DMS53 treated with DMSO at 0.1 percent for 48 hours (cell line): ENCODE measurements around the gene SLC37A4.
A peak's percentile ranks its signal among the peaks of the same experiment; 100 is the strongest.
"Not testable (repeated sequence)": the region's sequence is repeated elsewhere in the genome, so short reads cannot be mapped to it uniquely, and the experiment has no call there.

ENCODE experiments used
- DNase-seq: peaks from one replicate; lab custom pipeline; 2025; ENCODE audit not compliant: unreplicated experiment; lab: John Stamatoyannopoulos, UW

SLC37A4 gene

DNA sequence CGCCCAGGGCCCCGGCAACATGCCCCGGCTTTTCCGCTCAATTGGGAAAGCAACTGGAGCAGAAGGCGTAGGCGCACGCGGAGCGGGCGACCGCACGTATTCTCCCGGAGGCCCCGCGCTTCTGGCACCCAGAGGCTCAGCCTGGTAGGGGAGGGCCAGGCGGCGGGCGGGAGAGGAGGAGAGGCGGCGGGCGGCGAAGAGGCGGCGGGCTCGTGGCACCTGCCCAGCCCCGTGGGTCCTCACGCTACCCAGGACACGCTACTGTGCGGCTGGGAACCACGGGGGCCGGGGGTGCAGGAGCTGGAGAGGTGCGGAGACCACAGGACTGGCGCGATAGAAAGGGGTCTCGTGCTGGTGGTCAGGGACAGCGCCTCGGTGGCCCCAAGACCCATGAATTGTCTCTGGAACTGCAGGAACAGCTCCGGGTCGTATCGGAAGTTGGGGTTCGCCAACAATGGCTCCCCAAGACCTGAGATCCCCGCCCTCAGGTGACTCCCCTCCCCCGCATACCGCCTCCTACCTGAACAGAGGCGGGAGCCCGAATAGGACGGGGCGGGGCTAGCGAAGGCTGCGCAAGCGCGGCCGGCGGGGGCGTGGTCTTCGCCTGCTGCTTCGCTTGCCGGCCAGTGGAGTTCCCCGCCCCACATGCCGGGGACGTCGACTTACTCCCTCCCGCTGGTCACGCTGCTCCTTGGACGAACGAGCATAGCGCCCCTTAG is at the start of gene SLC37A4:
TSS of gene SLC37A4 (minus strand) at position 549 of the 719 bp plus-strand sequence.
- DNase-seq, result peak; percentile 94

DNA sequence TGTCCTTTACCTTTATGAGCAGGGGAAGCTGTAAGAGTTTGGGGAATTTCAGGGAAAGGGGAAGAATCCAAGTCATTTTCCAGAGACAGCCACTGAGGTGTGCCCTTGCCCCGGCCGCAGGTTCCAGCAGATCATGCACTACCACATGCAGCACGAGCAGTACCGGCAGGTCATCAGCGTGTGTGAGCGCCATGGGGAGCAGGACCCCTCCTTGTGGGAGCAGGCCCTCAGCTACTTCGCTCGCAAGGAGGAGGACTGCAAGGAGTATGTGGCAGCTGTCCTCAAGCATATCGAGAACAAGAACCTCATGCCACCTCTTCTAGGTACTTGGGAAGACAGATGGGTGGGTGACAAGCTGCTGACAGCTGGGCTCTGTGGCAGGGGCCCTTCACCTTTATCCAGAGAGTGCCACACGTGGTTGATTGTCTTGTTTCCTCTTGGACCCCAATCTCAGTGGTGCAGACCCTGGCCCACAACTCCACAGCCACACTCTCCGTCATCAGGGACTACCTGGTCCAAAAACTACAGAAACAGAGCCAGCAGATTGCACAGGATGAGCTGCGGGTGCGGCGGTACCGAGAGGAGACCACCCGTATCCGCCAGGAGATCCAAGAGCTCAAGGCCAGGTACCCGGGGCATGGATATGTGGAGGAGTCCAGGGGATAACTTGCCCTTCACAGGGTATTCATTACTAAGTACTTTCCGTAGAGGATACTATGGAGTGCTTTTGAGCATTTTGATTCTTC is 48.2 kb upstream of the SLC37A4 start:
- DNase-seq, result no peak

DNA sequence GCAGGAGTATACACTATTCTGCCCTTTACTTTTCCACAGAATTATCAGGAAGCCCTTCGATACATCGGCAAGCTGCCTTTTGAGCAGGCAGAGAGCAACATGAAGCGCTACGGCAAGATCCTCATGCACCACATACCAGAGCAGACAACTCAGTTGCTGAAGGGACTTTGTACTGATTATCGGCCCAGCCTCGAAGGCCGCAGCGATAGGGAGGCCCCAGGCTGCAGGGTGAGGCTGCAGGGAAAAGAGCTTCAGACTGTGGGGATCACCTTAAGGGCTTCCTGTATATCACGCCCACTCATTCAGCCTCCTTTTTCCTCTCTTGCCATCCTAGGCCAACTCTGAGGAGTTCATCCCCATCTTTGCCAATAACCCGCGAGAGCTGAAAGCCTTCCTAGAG is 47.2 kb upstream of the SLC37A4 start:
- DNase-seq, result no peak

GRCh38 chr11:119067371-119068222 is 36.9 kb upstream of the SLC37A4 start, which contains the start of gene VPS11:
VPS11 (plus strand) TSS chr11:119067818; CDS start chr11:119067824, 6 bp downstream.
- DNase-seq, result peak; percentile 92

- peak; percentile 19 for DNase-seq
Observed at GRCh38 chr11:119065369-119065768, 34.7 kb upstream of the SLC37A4 start.

GRCh38 chr11:119062779-119063178 is 32.1 kb upstream of the SLC37A4 start:
- no peak for DNase-seq

DNA sequence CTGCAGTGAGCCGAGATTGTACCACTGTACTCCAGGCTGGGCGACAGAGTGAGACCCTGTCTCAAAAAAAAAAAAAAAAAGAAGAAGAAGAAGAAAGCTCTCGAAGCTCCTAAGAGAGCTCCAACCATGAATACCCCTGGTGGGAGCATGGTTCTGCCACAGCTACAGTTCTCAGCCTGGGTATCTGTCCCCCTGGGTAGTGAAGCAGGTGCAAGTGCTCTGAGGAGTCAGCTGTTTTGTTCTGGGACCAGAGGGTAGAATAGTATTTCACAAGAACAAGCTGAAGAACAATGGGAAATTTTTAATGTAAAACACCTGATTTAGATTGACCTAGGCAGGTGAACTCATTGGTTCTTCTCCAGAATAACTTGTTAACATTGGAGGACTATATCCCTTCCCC is 30.6 kb upstream of the SLC37A4 start:
- no peak for DNase-seq

DNA sequence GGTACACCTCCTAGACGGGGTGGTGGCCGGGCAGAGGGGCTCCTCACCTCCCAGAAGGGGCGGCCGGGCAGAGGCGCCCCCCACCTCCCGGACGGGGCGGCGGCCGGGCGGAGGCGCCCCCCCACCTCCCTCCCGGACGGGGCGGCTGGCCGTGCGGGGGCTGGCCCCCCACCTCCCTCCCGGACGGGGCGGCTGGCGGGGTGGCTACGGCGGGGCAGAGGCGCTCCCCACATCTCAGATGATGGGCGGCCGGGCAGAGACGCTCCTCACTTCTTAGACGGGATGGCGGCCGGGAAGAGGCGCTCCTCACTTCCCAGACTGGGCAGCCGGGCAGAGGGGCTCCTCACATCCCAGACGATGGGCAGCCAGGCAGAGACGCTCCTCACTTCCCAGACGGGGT is 28.5 kb upstream of the SLC37A4 start:
- not testable (repeated sequence) for DNase-seq

DNA sequence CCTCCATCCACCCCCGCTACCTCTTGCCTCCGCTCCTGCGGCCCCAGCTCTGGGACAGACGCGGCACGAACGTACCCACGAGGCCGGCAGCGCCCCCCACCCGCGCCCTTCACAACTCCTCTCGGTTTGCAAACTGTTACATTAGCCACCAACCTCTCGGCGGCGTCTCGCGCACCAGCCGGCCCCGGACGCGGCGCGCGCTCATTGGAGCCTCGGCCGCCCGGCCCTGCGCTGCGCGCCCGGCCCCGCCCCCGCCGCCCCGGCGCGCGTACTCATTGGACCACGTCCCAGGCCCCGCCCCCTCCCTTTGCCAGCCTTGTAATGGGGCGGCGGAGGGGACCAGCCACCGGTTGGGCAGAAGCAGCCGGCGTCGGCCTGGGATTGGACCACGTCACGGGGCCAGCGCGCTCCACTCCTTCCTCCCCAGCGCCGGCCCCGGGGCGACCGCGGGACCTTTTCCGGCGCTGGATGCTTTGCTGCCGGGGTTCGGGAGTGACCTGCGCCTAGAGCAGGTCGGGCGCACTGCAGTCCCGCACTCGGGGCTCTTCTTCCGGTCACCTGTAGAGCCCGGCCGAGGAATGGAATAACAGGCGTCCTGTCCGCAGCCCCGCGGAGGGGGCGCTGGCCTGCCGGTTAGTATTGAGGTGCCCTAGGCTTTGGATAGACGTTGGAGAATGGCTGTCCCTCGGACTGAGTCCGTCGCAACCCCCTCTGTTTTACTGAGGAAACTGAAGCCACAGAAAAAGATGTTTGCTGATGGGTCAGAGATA is 26.5 kb upstream of the SLC37A4 start, which contains the start of gene HYOU1:
TSS of gene HYOU1 (minus strand) at position 206 of the 770 bp plus-strand sequence. CDS start 1,045 bp downstream, outside the sequence.
- DNase-seq, result peak; percentile 91

GRCh38 chr11:119056421-119056999 is 25.8 kb upstream of the SLC37A4 start:
- DNase-seq, result no peak

DNA sequence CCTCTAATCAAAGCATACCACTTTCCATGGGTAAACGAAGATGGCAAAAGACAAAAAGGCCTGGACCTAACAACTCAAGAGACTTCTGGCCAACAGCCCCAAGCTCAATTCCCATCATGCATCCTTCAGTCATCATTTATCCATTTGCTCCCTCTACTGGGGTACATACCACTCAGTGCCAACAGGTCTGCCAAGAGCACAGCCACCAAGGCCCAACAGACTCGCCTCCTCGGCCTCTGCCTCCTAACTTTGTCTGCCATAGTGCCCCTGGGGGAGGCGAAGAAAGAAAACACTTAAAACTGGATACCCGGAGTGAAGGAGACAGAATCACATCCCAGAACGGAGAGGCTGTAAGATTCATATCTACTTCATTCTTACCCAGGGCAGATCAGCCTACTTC is 25.2 kb upstream of the SLC37A4 start:
- no peak for DNase-seq

DNA sequence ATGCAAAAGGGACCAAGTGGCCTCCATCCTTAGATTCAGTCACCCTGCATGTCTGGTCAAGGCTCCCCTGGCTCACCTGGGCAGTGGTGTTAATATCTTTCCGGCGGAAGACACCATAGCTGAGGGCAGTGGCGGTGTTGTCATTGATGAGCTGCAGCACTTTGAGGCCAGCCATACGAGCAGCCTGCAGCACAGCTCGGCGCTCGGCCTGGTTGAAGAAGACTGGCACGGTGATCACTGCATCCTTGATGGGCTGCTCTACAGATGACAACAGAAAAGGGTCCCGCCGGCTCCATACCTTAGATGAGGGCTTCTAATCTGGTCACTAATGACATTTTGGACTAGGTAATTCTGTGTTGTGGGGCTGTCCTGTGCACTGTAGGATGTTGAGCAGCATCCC is 23.7 kb upstream of the SLC37A4 start:
- DNase-seq, result no peak

- DNase-seq, result no peak
Observed at GRCh38 chr11:119052163-119052814, 21.6 kb upstream of the SLC37A4 start.

- no peak for DNase-seq
Observed at GRCh38 chr11:119051440-119052162, 20.9 kb upstream of the SLC37A4 start.

DNA sequence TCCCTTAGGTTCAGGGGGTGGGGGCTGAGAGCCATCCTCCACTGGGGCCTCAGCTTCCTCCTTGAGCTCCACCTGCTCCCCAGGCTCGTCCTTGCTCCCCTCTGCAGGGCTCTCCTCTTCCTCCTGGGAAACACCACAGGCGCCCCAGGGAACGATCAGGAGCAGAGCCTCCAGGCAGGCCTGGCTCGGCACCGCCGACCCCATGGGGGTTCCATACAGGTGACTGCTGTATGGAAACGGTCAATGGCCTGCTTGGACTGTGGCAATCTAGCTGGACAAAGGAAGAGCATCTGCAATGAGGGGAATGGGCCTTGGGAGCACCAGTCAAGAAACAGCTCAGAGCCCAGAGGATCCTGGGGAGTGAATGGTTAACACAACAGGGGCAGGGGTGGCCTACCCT is 18.4 kb upstream of the SLC37A4 start:
- DNase-seq, result no peak

DNA sequence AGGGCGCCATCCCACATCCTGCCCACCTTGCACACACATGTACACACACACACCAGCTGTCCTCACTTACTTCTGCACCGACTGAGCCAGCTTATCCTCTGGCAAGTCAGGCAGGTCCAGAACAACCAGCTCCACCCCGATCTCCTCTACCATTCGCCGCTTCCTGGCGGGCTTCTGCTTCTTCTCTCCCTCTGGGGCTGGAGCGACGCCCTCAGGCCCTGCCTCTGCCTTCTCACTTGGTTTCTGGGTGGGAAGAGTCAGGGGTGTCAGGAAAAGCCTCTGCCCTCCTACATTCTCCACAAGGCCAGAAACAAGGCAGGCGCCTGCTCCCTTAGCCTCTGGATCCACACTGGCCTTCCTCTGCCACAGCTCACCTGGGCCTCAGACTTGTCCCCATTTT is 18.0 kb upstream of the SLC37A4 start:
- no peak for DNase-seq

DNA sequence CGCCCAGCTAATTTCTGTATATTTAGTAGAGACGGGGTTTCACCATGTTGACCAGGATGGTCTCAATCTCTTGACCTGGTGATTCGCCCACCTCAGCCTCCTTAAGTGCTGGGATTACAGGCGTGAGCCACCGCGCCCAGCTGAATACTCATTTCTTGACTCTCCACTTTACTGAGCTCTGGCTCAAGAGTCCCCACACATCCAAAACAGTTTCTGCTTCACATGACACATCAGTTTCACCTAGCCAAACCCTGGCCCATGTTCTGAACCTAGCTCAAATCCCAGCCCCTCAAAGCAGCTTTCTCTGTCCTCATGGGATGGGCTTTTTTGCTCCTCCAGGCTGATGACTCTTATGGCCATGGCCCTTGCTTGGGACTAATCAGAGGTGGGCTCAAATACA is 16.5 kb upstream of the SLC37A4 start:
- DNase-seq, result no peak

- no peak for DNase-seq
Observed at GRCh38 chr11:119046489-119046888, 15.8 kb upstream of the SLC37A4 start.

- no peak for DNase-seq
Observed at GRCh38 chr11:119044708-119045107, 14.0 kb upstream of the SLC37A4 start.
